NCI-H146 (cell line): ENCODE measurements around the gene MNAT1.

ENCODE experiments used
- DNase-seq: peaks from one replicate; lab custom pipeline; 2025; lab: John Stamatoyannopoulos, UW

The MNAT1 gene

GRCh38 chr14:60968099-60968498 lies 233.5 kb downstream of the MNAT1 start:
- no peak for DNase-seq

GRCh38 chr14:60968671-60969070 lies 234.1 kb downstream of the MNAT1 start:
- DNase-seq: no peak

DNA sequence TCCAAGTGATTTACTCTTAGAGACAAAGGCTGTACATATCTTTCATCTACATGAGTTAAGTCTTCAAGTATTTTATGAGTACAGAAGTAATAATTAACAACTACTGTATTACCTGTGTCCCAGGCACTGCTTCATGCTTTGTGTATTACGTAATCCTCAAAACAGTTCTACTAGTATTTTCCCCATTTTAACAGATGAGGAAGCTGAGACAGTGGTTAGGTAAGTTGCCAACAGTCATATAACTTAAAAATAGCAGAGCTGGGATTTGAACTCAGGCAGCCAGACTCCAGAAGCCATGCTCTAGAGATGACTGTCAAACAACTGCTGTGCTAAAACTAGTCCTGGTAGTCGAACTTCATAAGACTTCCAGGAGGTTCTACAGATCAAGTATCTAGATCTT lies 235.6 kb downstream of the MNAT1 start:
- no peak for DNase-seq

GRCh38 chr14:60971271-60971670 lies 236.7 kb downstream of the MNAT1 start:
- DNase-seq: no peak

- DNase-seq: no peak
Measured at GRCh38 chr14:60972295-60972694, 237.7 kb downstream of the MNAT1 start.

DNA sequence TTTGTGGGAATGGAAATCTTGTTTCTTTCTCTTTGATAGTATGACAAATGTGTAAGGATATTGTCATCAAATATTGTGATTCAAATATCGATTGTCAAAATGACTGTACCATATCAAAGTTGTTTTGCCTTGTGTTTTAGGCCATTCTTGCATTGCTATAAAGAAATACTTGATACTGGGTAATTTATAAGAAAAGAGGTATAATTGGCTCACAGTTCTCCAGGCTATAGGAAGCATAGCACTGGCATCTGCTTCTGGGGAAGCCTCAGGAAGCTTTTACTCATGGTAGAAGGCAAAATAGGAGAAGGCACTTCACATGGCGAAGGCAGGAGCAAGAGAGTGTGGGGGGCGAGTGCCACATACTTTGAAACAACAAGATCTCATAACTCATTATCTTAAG lies 238.5 kb downstream of the MNAT1 start:
- no peak for DNase-seq

- no peak for DNase-seq
Measured at GRCh38 chr14:60974090-60974651, 239.6 kb downstream of the MNAT1 start.

DNA sequence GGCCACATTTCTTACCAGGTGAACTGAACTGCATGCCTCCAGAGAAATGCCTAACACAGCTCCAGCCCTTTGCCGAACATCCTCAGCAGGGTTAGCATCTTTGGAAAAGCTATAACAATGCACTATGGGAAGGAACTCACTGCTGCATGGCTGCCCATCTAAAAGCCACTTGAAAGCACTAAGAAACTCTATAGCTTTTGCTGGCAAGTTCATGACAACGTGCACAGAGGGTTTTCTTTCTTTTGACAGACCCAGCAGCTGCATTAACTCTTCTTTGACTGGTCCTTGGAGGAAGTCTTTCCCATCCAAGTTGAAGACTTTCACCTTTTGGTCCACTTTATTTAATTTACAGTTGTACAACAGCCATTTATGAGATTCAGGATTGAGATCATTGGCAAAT lies 241.0 kb downstream of the MNAT1 start:
- DNase-seq: no peak

DNA sequence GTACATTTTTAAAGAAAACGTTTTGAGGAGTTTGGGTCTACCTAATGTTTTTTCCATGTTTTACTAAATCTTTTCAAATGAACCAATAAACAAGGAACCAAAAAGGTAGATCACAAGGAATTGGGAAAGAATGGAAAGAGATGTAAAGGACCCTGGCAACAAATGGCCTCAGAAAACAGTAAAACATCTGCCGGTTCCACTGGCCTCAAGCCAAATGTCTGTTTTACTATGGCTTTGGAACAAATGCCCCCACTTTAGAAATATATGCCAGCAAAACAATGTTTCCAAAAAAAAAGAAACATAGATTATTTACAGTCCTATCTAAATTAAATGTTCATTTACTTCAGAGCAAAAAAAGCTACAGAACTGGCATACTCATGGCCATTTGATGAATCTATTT lies 243.3 kb downstream of the MNAT1 start:
- DNase-seq: no peak

DNA sequence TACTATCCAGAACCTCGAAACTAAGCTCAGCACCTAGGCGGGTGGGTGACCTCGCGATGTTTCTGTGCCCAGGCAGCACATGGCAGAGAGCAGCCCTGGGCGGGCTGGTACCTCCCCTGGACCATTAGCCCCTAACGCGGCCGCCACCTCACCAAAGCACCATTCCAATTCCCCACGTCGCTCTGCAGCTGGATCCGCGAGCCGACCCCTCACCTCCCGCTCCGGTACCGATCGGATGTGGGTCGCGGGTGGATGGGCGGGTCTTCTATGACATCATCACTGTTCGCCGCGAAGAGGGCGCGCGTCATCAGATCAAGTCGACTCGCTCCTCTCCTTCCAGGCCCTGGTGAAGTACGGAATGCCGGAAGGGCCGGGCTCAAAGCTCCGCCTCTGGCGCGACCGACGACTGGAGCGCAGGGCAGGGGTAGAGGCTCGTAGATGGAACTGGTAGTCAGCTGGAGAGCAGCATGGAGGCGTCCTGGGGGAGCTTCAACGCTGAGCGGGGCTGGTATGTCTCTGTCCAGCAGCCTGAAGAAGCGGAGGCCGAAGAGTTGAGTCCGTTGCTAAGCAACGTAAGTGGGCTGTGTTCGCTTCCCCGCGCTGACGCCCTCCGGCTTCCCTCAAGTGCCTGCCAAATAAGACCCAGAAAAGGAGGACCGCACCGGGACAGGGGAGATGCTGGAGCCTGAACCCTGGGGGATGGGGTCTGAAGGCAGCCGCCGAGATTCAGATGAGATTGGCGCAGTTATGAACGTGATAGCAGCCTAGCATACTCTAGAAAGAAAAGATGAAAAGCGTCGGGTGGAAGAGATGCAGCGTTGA lies 246.5 kb downstream of the MNAT1 start, which contains the start of the genes SLC38A6 and TRMT5:
Gene SLC38A6, plus strand, starts transcription at position 435 of the 822 bp plus-strand sequence. Its CDS starts 33 bp downstream, at position 468.
Gene TRMT5, minus strand, starts transcription at position 269 of the 822 bp plus-strand sequence. Its CDS starts 106 bp downstream, at position 163.
- peak; percentile 88 for DNase-seq

GRCh38 chr14:60981633-60982455 lies 247.3 kb downstream of the MNAT1 start:
- DNase-seq: peak; percentile 16

DNA sequence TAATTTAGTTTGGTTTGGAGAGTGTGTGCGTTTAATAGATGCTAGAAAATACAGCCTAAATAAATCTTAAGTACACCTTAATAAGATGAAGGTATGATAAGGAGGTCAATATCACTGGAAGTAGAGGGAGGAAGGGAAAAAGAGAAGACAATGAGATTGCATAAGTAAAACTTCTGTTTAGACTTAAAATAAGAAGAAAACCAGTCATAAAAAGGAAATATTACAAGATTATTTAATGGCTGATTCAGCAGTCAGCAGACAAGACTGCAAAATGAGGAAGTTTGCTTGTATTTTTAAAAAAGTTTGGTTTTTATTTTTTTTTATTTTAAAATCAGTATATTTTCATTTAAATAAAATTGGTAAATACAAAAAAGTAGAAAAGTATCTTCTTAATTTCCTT lies 249.6 kb downstream of the MNAT1 start:
- DNase-seq: no peak

DNA sequence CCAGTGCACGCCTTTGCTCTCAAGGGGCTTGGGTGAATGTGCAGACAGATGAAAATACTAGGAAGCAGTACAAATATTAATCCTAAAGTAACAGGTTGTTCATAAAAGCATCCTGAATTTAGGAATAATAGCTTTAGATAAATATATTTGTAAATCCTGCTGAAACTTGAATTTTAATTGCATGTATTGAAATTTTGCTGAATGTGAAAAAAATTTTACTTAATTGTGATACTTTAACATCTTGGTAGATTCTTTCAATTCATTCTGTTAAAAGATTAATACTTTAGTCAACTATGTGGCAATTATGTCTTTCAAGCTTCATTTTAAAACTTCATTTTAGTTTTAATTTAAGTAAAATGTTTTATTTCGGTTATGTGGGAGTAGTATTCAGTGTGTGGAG lies 251.9 kb downstream of the MNAT1 start:
- DNase-seq: no peak

DNA sequence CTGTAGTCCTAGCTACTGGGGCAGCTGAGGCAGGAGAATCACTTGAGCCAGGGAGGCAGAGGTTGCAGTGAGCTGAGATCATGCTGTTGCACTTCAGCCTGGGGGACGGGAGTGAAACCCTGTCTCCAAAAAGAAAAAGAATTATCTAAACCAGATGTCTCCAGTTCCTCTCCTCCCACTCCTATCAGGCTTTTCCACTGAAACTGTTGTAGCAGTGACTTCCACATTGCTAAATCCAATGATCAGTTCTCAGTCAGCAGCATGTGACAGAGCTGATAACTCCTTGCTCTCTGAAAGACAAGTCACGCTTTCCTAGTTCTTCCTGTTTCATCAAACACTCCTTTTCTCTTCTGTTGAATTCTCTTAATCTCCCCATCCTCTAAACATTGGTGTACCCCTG lies 255.0 kb downstream of the MNAT1 start:
- DNase-seq: no peak

GRCh38 chr14:60998617-60999016 lies 264.1 kb downstream of the MNAT1 start:
- no peak for DNase-seq

DNA sequence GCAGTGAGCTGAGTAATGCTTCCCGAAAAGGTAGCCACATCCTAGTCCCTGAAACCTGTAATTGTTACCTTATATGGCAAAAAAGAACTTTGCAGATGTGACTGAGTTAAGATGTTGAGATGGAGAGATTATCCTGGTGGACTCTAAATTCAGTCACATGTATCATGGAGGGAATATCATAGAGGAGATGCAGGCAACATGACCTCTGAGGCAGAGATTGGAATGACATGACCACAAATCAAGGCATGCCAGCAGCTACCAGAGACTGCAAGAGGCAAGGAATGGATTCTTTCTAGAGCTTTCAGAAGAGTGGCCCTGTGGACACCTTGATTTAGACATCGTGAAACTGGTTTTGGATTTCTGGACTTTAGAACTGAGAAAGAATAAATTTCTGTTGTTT lies 265.0 kb downstream of the MNAT1 start:
- DNase-seq: no peak

DNA sequence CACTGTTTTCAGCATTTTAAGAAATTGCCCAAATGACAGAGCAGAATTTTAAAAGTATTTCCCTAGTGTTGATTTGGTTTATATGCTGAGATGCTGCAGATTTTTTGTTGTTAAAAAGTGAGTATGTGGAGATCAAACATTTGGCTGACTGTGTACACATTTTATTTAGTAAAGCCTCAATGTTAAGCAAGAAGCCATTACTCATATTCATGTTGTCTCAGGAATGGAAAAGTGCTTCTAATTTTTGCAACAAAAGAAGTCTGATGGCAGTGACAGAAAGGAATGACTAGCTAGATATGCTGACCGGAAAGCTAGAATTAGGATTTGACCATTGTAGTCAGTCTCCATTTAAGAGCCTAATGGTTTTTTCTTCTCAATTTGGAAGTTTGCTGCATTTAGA lies 269.0 kb downstream of the MNAT1 start:
- no peak for DNase-seq

DNA sequence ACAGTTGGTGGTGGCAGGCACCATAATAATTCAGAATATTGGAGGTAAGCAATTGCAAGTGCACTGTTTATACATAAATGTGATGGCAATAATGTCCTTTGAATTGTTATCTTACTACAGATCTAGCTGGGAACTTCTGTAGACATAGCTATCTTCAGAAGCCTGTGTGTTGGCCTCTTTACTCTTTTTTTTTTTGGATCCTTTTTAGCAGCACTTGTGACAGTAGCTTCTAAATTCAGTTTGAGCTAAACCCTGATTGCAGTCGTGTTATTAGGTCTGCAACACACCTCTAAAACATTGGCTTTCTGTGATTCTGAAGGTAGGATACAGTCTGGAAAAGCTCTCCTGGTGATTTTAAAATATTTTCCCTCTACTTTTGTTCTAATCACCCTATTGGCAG lies 285.0 kb downstream of the MNAT1 start:
- no peak for DNase-seq
